IMR-90 (cell line): ENCODE measurements around the gene ALCAM. TPM values are rescaled to one million over a fixed set of nuclear protein-coding genes. Genes with fewer than 3 reads are reported as not detected.

ENCODE experiments used
- ATAC-seq: fragments of 200-7000 bp; cut with Tn5 transposase; 2 replicates; pipeline ENCODE4 v1.9.1; 2020; ENCODE audit warnings: low read depth, mild to moderate bottlenecking, moderate library complexity
- BruUV-seq: library from RNA; stranded (reverse); fragments of 400-500 nt; replicated peaks from 2 replicates; lab custom pipeline; 2021; lab: Mats Ljungman, UMichigan
- CTCF ChIA-PET: fragments of 300-600 bp; formaldehyde crosslinking; extraction: SDS; loops from one replicate; lab custom pipeline; 2021; ENCODE audit warnings: antibody characterized with exemption; lab: Yijun Ruan, JAX
- POLR2A ChIA-PET: fragments of 300-600 bp; sonication (Branson Sonifier 250); formaldehyde crosslinking; loops from one replicate; lab custom pipeline; 2022; ENCODE audit warnings: antibody characterized with exemption; ENCODE audit not compliant: unreplicated experiment; lab: Charles Lee
- DNase-seq: peaks from one replicate; pipeline ENCODE4 v3.0.0; 2013
- H2AFZ ChIP-seq: replicated peaks from 2 replicates; pipeline ENCODE3; 2013; ENCODE audit warnings: low read length, mild to moderate bottlenecking; ENCODE audit not compliant: poor library complexity
- H2AK5ac ChIP-seq: 2 replicates; pipeline ENCODE4 v1.6.1; 2013; ENCODE audit warnings: low read depth, low read length, inconsistent platforms
- H2AK9ac ChIP-seq: replicated peaks from 2 replicates; pipeline ENCODE3; 2013; ENCODE audit warnings: mild to moderate bottlenecking, low read depth, low read length, moderate library complexity; ENCODE audit not compliant: poor library complexity
- H2BK120ac ChIP-seq: 2 replicates; pipeline ENCODE4 v1.6.1; 2013; ENCODE audit warnings: low read depth, low read length, inconsistent platforms
- H2BK15ac ChIP-seq: 3 replicates; pipeline ENCODE4 v1.6.1; 2013; ENCODE audit warnings: low read depth, low read length, inconsistent platforms
- H2BK20ac ChIP-seq: 2 replicates; pipeline ENCODE4 v1.6.1; 2013; ENCODE audit warnings: low read depth, mild to moderate bottlenecking, inconsistent platforms, low read length, moderate library complexity
- H2BK5ac ChIP-seq: 2 replicates; pipeline ENCODE4 v1.6.1; 2013; ENCODE audit warnings: mild to moderate bottlenecking, low read depth, low read length, inconsistent platforms; ENCODE audit not compliant: poor library complexity, severe bottlenecking
- H3K14ac ChIP-seq: replicated peaks from 2 replicates; pipeline ENCODE4 v1.6.1; 2013; ENCODE audit warnings: low read depth, low read length, inconsistent platforms
- H3K18ac ChIP-seq: 2 replicates; pipeline ENCODE4 v1.6.1; 2013; ENCODE audit warnings: low read depth, low read length, control low read depth
- H3K23ac ChIP-seq: 2 replicates; pipeline ENCODE4 v1.6.1; 2013; ENCODE audit warnings: low read depth, low read length, inconsistent platforms
- H3K27ac ChIP-seq: 2 replicates; pipeline ENCODE4 v1.5.1; 2013; ENCODE audit warnings: mild to moderate bottlenecking, control low read depth, low read length; ENCODE audit not compliant: insufficient read depth
- H3K27me3 ChIP-seq: 2 replicates; pipeline ENCODE4 v1.6.1; 2013; ENCODE audit warnings: low read length; ENCODE audit not compliant: control insufficient read depth, insufficient read depth
- H3K36me3 ChIP-seq: 2 replicates; pipeline ENCODE4 v1.6.1; 2013; ENCODE audit warnings: low read length, mixed read lengths; ENCODE audit not compliant: control insufficient read depth, insufficient read depth
- H3K4ac ChIP-seq: 2 replicates; pipeline ENCODE4 v1.6.1; 2013; ENCODE audit warnings: low read depth, low read length, inconsistent platforms
- H3K4me1 ChIP-seq: 2 replicates; pipeline ENCODE4 v1.6.1; 2013; ENCODE audit warnings: low read length, mixed read lengths; ENCODE audit not compliant: control insufficient read depth, insufficient read depth
- H3K4me2 ChIP-seq: 2 replicates; pipeline ENCODE4 v1.6.1; 2013; ENCODE audit warnings: low read depth, mild to moderate bottlenecking, control low read depth, low read length, moderate library complexity
- H3K4me3 ChIP-seq: 2 replicates; pipeline ENCODE4 v1.5.1; 2013; ENCODE audit warnings: low read depth, mild to moderate bottlenecking, control low read depth, low read length, moderate library complexity; ENCODE audit not compliant: insufficient read depth
- H3K56ac ChIP-seq: 2 replicates; pipeline ENCODE4 v1.6.1; 2013; ENCODE audit warnings: low read length, inconsistent platforms; ENCODE audit not compliant: insufficient read depth; ENCODE audit errors: extremely low read depth
- H3K79me1 ChIP-seq, 2 experiments: 2 replicates each; pipeline ENCODE4 v1.6.1; 2013; ENCODE audit warnings: low read length in 2 of 2, inconsistent platforms in 1 of 2, low read depth in 1 of 2
- H3K9ac ChIP-seq: 2 replicates; pipeline ENCODE4 v1.6.1; 2013; ENCODE audit warnings: low read depth, low read length, control low read depth
- H3K9me1 ChIP-seq: 2 replicates; pipeline ENCODE4 v1.6.1; 2013; ENCODE audit warnings: low read length, inconsistent platforms; ENCODE audit not compliant: insufficient read depth
- H3K9me3 ChIP-seq: 2 replicates; pipeline ENCODE4 v1.6.1; 2013; ENCODE audit warnings: low read length; ENCODE audit not compliant: control insufficient read depth, insufficient read depth
- H4K20me1 ChIP-seq: 2 replicates; pipeline ENCODE4 v1.6.1; 2013; ENCODE audit warnings: low read length, inconsistent platforms; ENCODE audit not compliant: insufficient read depth
- H4K5ac ChIP-seq: 2 replicates; pipeline ENCODE4 v1.6.1; 2013; ENCODE audit warnings: mild to moderate bottlenecking, low read depth, low read length, control low read depth
- H4K8ac ChIP-seq, 2 experiments: 2 replicates each; pipeline ENCODE4 v1.6.1; 2013; ENCODE audit warnings: low read depth in 2 of 2, low read length in 2 of 2, control low read depth in 1 of 2, inconsistent platforms in 1 of 2
- H4K91ac ChIP-seq: 2 replicates; pipeline ENCODE4 v1.6.1; 2013; ENCODE audit warnings: low read depth, low read length, inconsistent platforms; ENCODE audit not compliant: insufficient read depth
- BHLHE40 ChIP-seq: fragments of 150-350 bp; IDR thresholded peaks from 2 replicates; pipeline ENCODE4 v1.6.1; 2016; ENCODE audit warnings: mild to moderate bottlenecking, low read depth, low read length
- CEBPB ChIP-seq: IDR thresholded peaks from 2 replicates; pipeline ENCODE4 v1.6.1; 2012; ENCODE audit warnings: low read depth, low read length, improper control_type of control experiment
- CHD1 ChIP-seq: IDR thresholded peaks from 2 replicates; pipeline ENCODE4 v1.6.1; 2012; ENCODE audit warnings: low read depth, low read length, improper control_type of control experiment
- FOS ChIP-seq: fragments of 150-350 bp; IDR thresholded peaks from 2 replicates; pipeline ENCODE4 v1.6.1; 2016; ENCODE audit warnings: low read depth, low read length
- MAZ ChIP-seq: IDR thresholded peaks from 2 replicates; pipeline ENCODE4 v1.6.1; 2012; ENCODE audit warnings: low read depth, mild to moderate bottlenecking, low read length, improper control_type of control experiment, moderate library complexity, borderline replicate concordance
- MXI1 ChIP-seq: IDR thresholded peaks from 2 replicates; pipeline ENCODE4 v1.6.1; 2012; ENCODE audit warnings: low read depth, mild to moderate bottlenecking, low read length, moderate library complexity, borderline replicate concordance
- NFE2L2 ChIP-seq: fragments of 150-350 bp; IDR thresholded peaks from 2 replicates; pipeline ENCODE4 v1.6.1; 2016; ENCODE audit warnings: low read depth, mild to moderate bottlenecking, low read length
- POLR2A ChIP-seq: IDR thresholded peaks from 2 replicates; pipeline ENCODE4 v1.6.1; 2012; ENCODE audit warnings: mild to moderate bottlenecking, low read depth, low read length
- RAD21 ChIP-seq: IDR thresholded peaks from 2 replicates; pipeline ENCODE4 v1.6.1; 2012; ENCODE audit warnings: low read length, improper control_type of control experiment
- RCOR1 ChIP-seq: IDR thresholded peaks from 2 replicates; pipeline ENCODE4 v1.6.1; 2012; ENCODE audit warnings: mild to moderate bottlenecking, low read length, improper control_type of control experiment; ENCODE audit not compliant: insufficient replicate concordance
- RFX5 ChIP-seq: IDR thresholded peaks from 2 replicates; pipeline ENCODE4 v1.8.0; 2012; ENCODE audit warnings: low read depth, mild to moderate bottlenecking, low read length, moderate library complexity
- SMC3 ChIP-seq: fragments of 150-350 bp; IDR thresholded peaks from 2 replicates; pipeline ENCODE4 v1.6.1; 2016; ENCODE audit warnings: low read depth, mild to moderate bottlenecking, antibody characterized with exemption, low read length, moderate library complexity
- USF2 ChIP-seq: fragments of 150-350 bp; IDR thresholded peaks from 2 replicates; pipeline ENCODE4 v1.6.1; 2017; ENCODE audit warnings: mild to moderate bottlenecking, antibody characterized with exemption, low read length, low read depth
- WGBS, 2 experiments: methylation state at CpG; one replicate each; pipeline versions ENCODE4 v1.1.5 to v1.1.7; 2013; ENCODE audit warnings: missing lambda C conversion rate in 2 of 2; ENCODE audit not compliant: insufficient read length in 1 of 2; ENCODE audit errors: extremely low coverage in 2 of 2; 5-methylcytosine and 5-hydroxymethylcytosine counted together
- dilution Hi-C: fragments of 300-500 bp; cut with HindIII; formaldehyde crosslinking; loops from one replicate; pipeline ENCODE4 v1.14.3; 2018; ENCODE audit warnings: low sequenced_read_pairs; ENCODE audit not compliant: unreplicated experiment
- in situ Hi-C: fragments of 300-500 bp; cut with MboI; formaldehyde crosslinking; loops from 3 replicates; pipeline ENCODE4 v1.14.3; 2019; ENCODE audit warnings: low sequenced_read_pairs, inconsistent platforms, mixed read lengths
- intact Hi-C: fragments of 100-400 bp; cut with micrococcal nuclease; formaldehyde crosslinking; loops from 2 replicates; pipeline ENCODE4 v1.10.0; 2022
- polyA plus RNA-seq, 3 experiments: library from polyadenylated mRNA; depleted of rRNA; stranded (reverse); fragments of >200 nt; gene quantifications; 2 replicates each; pipeline ENCODE4 v1.2.3, GENCODE V29; 2012; ENCODE audit warnings: low replicate concordance in 1 of 3
- total RNA-seq: library from RNA; depleted of rRNA; stranded (reverse); fragments of >200 nt; gene quantifications from 2 replicates; pipeline ENCODE4 v1.2.3, GENCODE V29; 2012
- TF ChIP-seq, protein P1 (sequence below): fragments of 150-350 bp; IDR thresholded peaks from 2 replicates; pipeline ENCODE4 v1.6.1; 2016; ENCODE audit warnings: low read depth, mild to moderate bottlenecking, low read length, moderate library complexity, borderline replicate concordance
- TF ChIP-seq, protein P2 (sequence below): conservative IDR thresholded peaks from 2 replicates; pipeline ENCODE4 v1.5.1; 2012; ENCODE audit warnings: mild to moderate bottlenecking, low read depth, low read length, improper control_type of control experiment

ALCAM gene
- total and polyA plus RNA-seq, 2 of the 4 experiments (the other 2 are of a cell fraction) = 117 to 423 TPM

DNA sequence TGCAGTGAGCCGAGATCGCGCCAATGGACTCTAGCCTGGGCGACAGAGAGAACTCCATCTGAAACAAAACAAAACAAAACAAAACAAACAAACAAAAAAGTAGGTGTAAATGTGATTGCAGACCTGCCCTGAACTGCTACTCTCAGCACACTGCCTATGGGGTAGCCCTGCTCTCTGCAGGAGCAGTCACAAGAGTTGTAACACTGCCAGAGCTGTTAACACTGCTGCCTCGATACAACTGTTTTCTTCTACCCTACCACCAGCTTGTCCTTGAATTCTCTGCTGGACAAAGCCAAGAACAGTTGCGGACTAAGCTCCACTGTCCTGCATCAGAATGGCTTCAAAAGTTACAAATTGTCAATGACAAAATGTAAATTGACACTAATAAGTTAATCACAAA is 89.3 kb downstream of the ALCAM start:
- POLR2A ChIA-PET = no interaction called here
- H4K8ac ChIP-seq = no peak overlapping the region
- H3K4me1 ChIP-seq = 0 out of 2 replicates have a peak, but pooled peaks cover 2% of the 10 kb centered on the region
- H3K27ac ChIP-seq = no peak overlapping the region
- H3K9ac ChIP-seq = no peak overlapping the region
- H4K20me1 ChIP-seq = peaks cover 24% of the 10 kb centered on the region; the same call in 1 of the 2 replicates
- no peaks in the 10 kb centered on the region for H3K27me3 ChIP-seq
- H4K91ac ChIP-seq = no peak overlapping the region
- no peak overlapping the region for H2AK9ac ChIP-seq
- no peak overlapping the region for H3K18ac ChIP-seq
- H2BK20ac ChIP-seq = no peak overlapping the region
- no TSS peak for BruUV-seq
- no peak overlapping the region; the same call in 2 of the 3 replicates for H2BK15ac ChIP-seq
- in situ Hi-C loops = no loop called here
- H3K9me1 ChIP-seq = peaks cover 14% of the 10 kb centered on the region
- no peak overlapping the region for H3K56ac ChIP-seq
- intact Hi-C loops = no loop called here
- no peaks in the 10 kb centered on the region for H3K9me3 ChIP-seq
- no peak for TF ChIP-seq MAZ
- no peak for TF ChIP-seq FOS
- TF ChIP-seq CHD1 = no peak
- no peak for TF ChIP-seq BHLHE40
- TF ChIP-seq RFX5 = no peak
- no peak for TF ChIP-seq MXI1
- no peak for TF ChIP-seq SMC3
- no peak for TF ChIP-seq RCOR1
- no peak for TF ChIP-seq RAD21
- TF ChIP-seq, protein P1, sequence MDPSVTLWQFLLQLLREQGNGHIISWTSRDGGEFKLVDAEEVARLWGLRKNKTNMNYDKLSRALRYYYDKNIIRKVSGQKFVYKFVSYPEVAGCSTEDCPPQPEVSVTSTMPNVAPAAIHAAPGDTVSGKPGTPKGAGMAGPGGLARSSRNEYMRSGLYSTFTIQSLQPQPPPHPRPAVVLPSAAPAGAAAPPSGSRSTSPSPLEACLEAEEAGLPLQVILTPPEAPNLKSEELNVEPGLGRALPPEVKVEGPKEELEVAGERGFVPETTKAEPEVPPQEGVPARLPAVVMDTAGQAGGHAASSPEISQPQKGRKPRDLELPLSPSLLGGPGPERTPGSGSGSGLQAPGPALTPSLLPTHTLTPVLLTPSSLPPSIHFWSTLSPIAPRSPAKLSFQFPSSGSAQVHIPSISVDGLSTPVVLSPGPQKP = no peak
- no peak for TF ChIP-seq CEBPB
- TF ChIP-seq NFE2L2 = no peak
- TF ChIP-seq USF2 = no peak
- TF ChIP-seq, protein P2, sequence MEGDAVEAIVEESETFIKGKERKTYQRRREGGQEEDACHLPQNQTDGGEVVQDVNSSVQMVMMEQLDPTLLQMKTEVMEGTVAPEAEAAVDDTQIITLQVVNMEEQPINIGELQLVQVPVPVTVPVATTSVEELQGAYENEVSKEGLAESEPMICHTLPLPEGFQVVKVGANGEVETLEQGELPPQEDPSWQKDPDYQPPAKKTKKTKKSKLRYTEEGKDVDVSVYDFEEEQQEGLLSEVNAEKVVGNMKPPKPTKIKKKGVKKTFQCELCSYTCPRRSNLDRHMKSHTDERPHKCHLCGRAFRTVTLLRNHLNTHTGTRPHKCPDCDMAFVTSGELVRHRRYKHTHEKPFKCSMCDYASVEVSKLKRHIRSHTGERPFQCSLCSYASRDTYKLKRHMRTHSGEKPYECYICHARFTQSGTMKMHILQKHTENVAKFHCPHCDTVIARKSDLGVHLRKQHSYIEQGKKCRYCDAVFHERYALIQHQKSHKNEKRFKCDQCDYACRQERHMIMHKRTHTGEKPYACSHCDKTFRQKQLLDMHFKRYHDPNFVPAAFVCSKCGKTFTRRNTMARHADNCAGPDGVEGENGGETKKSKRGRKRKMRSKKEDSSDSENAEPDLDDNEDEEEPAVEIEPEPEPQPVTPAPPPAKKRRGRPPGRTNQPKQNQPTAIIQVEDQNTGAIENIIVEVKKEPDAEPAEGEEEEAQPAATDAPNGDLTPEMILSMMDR = no peak
- TF ChIP-seq POLR2A = no peak
- no peaks in the 10 kb centered on the region for H3K36me3 ChIP-seq
- no peak for ATAC-seq
- no peak overlapping the region for H2AK5ac ChIP-seq
- no peak overlapping the region for H4K5ac ChIP-seq
- no peak overlapping the region for H3K4me3 ChIP-seq
- no peak overlapping the region for H3K14ac ChIP-seq
- WGBS, 2 experiments = no CpG with 5 or more reads among the region's 6 CpGs
- no peak overlapping the region for H3K4ac ChIP-seq
- H2BK5ac ChIP-seq = no peak overlapping the region
- no peak overlapping the region for H3K4me2 ChIP-seq
- no peak overlapping the region for H2AFZ ChIP-seq
- dilution Hi-C loops = no loop called here
- H3K23ac ChIP-seq = no peak overlapping the region
- CTCF ChIA-PET = interaction anchor here (0.7 kb wide), 1 partner anchor 90 kb away, joined by 3 read pairs; no protein-coding TSS in a partner anchor
- H3K79me1 ChIP-seq = peaks cover 14 to 56% of the 10 kb centered on the region in 2 experiments
- DNase-seq = no peak
- no peak overlapping the region for H2BK120ac ChIP-seq
